HEK293 (cell line): ENCODE data around the gene SEMA4B.

Experiments
- FEZF1 ChIP-seq: fragments of 450-650 bp; formaldehyde crosslinking; IDR thresholded peaks from 2 replicates; pipeline ENCODE4 v1.5.1; 2016; ENCODE audit warnings: missing biosample characterization, missing genetic modification characterization
- KLF7 ChIP-seq: fragments of 450-650 bp; formaldehyde crosslinking; IDR thresholded peaks from 2 replicates; pipeline ENCODE4 v1.5.1; 2016; ENCODE audit warnings: missing biosample characterization, missing genetic modification characterization, borderline replicate concordance
- KLF9 ChIP-seq: fragments of 450-650 bp; formaldehyde crosslinking; IDR thresholded peaks from 2 replicates; pipeline ENCODE4 v1.5.1; 2016; ENCODE audit warnings: missing biosample characterization, missing genetic modification characterization, low read depth
- PRDM1 ChIP-seq: fragments of 450-650 bp; formaldehyde crosslinking; IDR thresholded peaks from 2 replicates; pipeline ENCODE4; 2016; ENCODE audit warnings: missing biosample characterization, missing genetic modification characterization
- SCRT2 ChIP-seq: fragments of 450-650 bp; formaldehyde crosslinking; IDR thresholded peaks from 2 replicates; pipeline ENCODE4 v1.5.1; 2016; ENCODE audit warnings: missing biosample characterization, missing genetic modification characterization
- SP3 ChIP-seq: fragments of 450-650 bp; formaldehyde crosslinking; IDR thresholded peaks from 2 replicates; pipeline ENCODE4 v1.5.1; 2016; ENCODE audit warnings: missing biosample characterization, missing genetic modification characterization
- ZBTB1 ChIP-seq: fragments of 450-650 bp; formaldehyde crosslinking; IDR thresholded peaks from 2 replicates; pipeline ENCODE4 v1.5.1; 2016; ENCODE audit warnings: missing biosample characterization, missing genetic modification characterization
- ZBTB48 ChIP-seq: fragments of 450-650 bp; formaldehyde crosslinking; IDR thresholded peaks from 2 replicates; pipeline ENCODE4 v1.5.1; 2016; ENCODE audit warnings: missing biosample characterization, missing genetic modification characterization
- ZFP3 ChIP-seq: fragments of 450-650 bp; formaldehyde crosslinking; IDR thresholded peaks from 2 replicates; pipeline ENCODE4 v1.5.1; 2016; ENCODE audit warnings: low read depth, missing biosample characterization, missing genetic modification characterization
- ZNF16 ChIP-seq: fragments of 450-650 bp; formaldehyde crosslinking; IDR thresholded peaks from 2 replicates; pipeline ENCODE4 v1.5.1; 2016; ENCODE audit warnings: low read depth, missing biosample characterization, missing genetic modification characterization
- ZNF19 ChIP-seq: fragments of 450-650 bp; formaldehyde crosslinking; IDR thresholded peaks from 2 replicates; pipeline ENCODE4; 2016; ENCODE audit warnings: missing biosample characterization, missing genetic modification characterization, low read depth
- ZNF239 ChIP-seq: fragments of 450-650 bp; formaldehyde crosslinking; IDR thresholded peaks from 2 replicates; pipeline ENCODE4 v1.5.1; 2016; ENCODE audit warnings: missing biosample characterization, missing genetic modification characterization
- ZNF366 ChIP-seq: fragments of 450-650 bp; formaldehyde crosslinking; conservative IDR thresholded peaks from 2 replicates; pipeline ENCODE4 v1.5.1; 2016; ENCODE audit warnings: missing biosample characterization, missing genetic modification characterization
- ZNF510 ChIP-seq: fragments of 450-650 bp; formaldehyde crosslinking; IDR thresholded peaks from 2 replicates; pipeline ENCODE4 v1.5.1; 2018; ENCODE audit warnings: mild to moderate bottlenecking, missing genetic modification characterization, missing biosample characterization; ENCODE audit not compliant: insufficient replicate concordance
- ZNF514 ChIP-seq: fragments of 450-650 bp; formaldehyde crosslinking; IDR thresholded peaks from 2 replicates; pipeline ENCODE4 v1.5.1; 2016; ENCODE audit warnings: missing biosample characterization, missing genetic modification characterization
- ZNF660 ChIP-seq: fragments of 450-650 bp; IDR thresholded peaks from 2 replicates; pipeline ENCODE4 v1.5.1; 2018; ENCODE audit warnings: missing biosample characterization, mild to moderate bottlenecking, missing genetic modification characterization
- ZSCAN23 ChIP-seq: fragments of 450-650 bp; formaldehyde crosslinking; IDR thresholded peaks from 2 replicates; pipeline ENCODE4 v1.5.1; 2016; ENCODE audit warnings: missing biosample characterization, missing genetic modification characterization
- ZSCAN30 ChIP-seq: fragments of 450-650 bp; IDR thresholded peaks from 2 replicates; pipeline ENCODE4 v1.5.1; 2018; ENCODE audit warnings: missing biosample characterization, mild to moderate bottlenecking, missing genetic modification characterization, moderate library complexity
- TF ChIP-seq, protein P1 (sequence below): IDR thresholded peaks from 2 replicates; pipeline ENCODE4 v1.6.1; 2011; ENCODE audit warnings: mild to moderate bottlenecking, low read depth, low read length, borderline replicate concordance
- TF ChIP-seq, protein P2 (sequence below): fragments of 450-650 bp; formaldehyde crosslinking; IDR thresholded peaks from 2 replicates; pipeline ENCODE4 v1.5.1; 2016; ENCODE audit warnings: missing biosample characterization, missing genetic modification characterization
- TF ChIP-seq, protein P3 (sequence below): fragments of 450-650 bp; formaldehyde crosslinking; IDR thresholded peaks from 2 replicates; pipeline ENCODE4 v1.5.1; 2016; ENCODE audit warnings: missing biosample characterization, missing genetic modification characterization
- TF ChIP-seq, protein P4 (sequence below): fragments of 450-650 bp; formaldehyde crosslinking; IDR thresholded peaks from 2 replicates; pipeline ENCODE4 v1.5.1; 2016; ENCODE audit warnings: missing biosample characterization, missing genetic modification characterization, low read depth
- TF ChIP-seq, protein P5 (sequence below): sonication (generic); formaldehyde crosslinking; IDR thresholded peaks from 2 replicates; pipeline ENCODE4 v1.8.1; 2022; ENCODE audit warnings: mild to moderate bottlenecking, moderate library complexity, missing genetic modification reagents
- TF ChIP-seq, protein P6 (sequence below): fragments of 450-650 bp; IDR thresholded peaks from 2 replicates; pipeline ENCODE4 v1.5.1; 2018; ENCODE audit warnings: missing biosample characterization, mild to moderate bottlenecking, missing genetic modification characterization
- TF ChIP-seq, protein P7 (sequence below): fragments of 450-650 bp; formaldehyde crosslinking; IDR thresholded peaks from 2 replicates; pipeline ENCODE4 v1.5.1; 2016; ENCODE audit warnings: missing biosample characterization, missing genetic modification characterization

Gene SEMA4B

DNA sequence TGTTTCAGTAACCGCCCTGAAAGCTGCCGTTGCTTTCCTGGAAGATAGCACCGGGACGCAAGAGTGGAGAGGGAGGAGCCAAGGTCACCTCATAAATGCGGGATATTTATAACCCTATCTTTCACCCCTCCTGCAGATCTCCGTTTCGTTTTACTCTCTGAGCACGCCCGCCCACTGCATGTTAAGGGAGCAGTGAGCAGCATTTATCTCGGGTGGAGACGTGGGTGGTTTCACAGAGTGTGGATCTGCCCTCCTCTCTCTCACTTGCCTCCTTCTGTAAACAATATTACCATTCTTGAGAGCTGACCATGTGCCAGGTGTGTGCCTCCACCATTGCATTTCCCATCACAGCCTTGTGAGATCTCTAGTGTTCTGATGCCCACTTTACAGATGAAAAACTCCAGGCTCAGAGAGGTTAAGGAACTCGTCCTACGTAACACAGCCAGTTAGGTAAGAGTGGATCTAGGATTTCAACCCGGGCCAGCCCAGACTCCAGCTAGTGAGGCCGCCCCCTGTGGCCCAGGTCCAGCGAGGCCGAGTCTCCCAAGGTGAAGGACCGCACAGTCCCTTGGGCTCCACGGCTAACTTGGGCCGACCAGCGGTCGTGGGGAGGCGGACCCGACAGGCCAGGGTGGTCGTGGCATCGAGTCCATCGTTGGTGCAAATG lies 16.9 kb upstream of the SEMA4B start (continued):
- TF ChIP-seq, protein P1, sequence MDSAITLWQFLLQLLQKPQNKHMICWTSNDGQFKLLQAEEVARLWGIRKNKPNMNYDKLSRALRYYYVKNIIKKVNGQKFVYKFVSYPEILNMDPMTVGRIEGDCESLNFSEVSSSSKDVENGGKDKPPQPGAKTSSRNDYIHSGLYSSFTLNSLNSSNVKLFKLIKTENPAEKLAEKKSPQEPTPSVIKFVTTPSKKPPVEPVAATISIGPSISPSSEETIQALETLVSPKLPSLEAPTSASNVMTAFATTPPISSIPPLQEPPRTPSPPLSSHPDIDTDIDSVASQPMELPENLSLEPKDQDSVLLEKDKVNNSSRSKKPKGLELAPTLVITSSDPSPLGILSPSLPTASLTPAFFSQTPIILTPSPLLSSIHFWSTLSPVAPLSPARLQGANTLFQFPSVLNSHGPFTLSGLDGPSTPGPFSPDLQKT, result no peak
- no peak for TF ChIP-seq FEZF1 (tag by site-specific recombination)
- TF ChIP-seq ZNF16 (tag by site-specific recombination), result no peak
- no peak; the same call in 1 of the 2 replicates for TF ChIP-seq ZSCAN30
- TF ChIP-seq ZBTB48, result peak; percentile 30; the same call in 1 of the 2 replicates
- TF ChIP-seq, protein P2, sequence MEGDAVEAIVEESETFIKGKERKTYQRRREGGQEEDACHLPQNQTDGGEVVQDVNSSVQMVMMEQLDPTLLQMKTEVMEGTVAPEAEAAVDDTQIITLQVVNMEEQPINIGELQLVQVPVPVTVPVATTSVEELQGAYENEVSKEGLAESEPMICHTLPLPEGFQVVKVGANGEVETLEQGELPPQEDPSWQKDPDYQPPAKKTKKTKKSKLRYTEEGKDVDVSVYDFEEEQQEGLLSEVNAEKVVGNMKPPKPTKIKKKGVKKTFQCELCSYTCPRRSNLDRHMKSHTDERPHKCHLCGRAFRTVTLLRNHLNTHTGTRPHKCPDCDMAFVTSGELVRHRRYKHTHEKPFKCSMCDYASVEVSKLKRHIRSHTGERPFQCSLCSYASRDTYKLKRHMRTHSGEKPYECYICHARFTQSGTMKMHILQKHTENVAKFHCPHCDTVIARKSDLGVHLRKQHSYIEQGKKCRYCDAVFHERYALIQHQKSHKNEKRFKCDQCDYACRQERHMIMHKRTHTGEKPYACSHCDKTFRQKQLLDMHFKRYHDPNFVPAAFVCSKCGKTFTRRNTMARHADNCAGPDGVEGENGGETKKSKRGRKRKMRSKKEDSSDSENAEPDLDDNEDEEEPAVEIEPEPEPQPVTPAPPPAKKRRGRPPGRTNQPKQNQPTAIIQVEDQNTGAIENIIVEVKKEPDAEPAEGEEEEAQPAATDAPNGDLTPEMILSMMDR, result no peak; the same call in 1 of the 2 replicates
- TF ChIP-seq SP3, result peak; percentile 75
- no peak for TF ChIP-seq ZNF514
- no peak for TF ChIP-seq ZBTB1
- no peak for TF ChIP-seq ZNF660 (tag by site-specific recombination)
- TF ChIP-seq ZNF510, result no peak
- TF ChIP-seq, protein P3, sequence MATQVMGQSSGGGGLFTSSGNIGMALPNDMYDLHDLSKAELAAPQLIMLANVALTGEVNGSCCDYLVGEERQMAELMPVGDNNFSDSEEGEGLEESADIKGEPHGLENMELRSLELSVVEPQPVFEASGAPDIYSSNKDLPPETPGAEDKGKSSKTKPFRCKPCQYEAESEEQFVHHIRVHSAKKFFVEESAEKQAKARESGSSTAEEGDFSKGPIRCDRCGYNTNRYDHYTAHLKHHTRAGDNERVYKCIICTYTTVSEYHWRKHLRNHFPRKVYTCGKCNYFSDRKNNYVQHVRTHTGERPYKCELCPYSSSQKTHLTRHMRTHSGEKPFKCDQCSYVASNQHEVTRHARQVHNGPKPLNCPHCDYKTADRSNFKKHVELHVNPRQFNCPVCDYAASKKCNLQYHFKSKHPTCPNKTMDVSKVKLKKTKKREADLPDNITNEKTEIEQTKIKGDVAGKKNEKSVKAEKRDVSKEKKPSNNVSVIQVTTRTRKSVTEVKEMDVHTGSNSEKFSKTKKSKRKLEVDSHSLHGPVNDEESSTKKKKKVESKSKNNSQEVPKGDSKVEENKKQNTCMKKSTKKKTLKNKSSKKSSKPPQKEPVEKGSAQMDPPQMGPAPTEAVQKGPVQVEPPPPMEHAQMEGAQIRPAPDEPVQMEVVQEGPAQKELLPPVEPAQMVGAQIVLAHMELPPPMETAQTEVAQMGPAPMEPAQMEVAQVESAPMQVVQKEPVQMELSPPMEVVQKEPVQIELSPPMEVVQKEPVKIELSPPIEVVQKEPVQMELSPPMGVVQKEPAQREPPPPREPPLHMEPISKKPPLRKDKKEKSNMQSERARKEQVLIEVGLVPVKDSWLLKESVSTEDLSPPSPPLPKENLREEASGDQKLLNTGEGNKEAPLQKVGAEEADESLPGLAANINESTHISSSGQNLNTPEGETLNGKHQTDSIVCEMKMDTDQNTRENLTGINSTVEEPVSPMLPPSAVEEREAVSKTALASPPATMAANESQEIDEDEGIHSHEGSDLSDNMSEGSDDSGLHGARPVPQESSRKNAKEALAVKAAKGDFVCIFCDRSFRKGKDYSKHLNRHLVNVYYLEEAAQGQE (tag by site-specific recombination), result no peak
- TF ChIP-seq, protein P4, sequence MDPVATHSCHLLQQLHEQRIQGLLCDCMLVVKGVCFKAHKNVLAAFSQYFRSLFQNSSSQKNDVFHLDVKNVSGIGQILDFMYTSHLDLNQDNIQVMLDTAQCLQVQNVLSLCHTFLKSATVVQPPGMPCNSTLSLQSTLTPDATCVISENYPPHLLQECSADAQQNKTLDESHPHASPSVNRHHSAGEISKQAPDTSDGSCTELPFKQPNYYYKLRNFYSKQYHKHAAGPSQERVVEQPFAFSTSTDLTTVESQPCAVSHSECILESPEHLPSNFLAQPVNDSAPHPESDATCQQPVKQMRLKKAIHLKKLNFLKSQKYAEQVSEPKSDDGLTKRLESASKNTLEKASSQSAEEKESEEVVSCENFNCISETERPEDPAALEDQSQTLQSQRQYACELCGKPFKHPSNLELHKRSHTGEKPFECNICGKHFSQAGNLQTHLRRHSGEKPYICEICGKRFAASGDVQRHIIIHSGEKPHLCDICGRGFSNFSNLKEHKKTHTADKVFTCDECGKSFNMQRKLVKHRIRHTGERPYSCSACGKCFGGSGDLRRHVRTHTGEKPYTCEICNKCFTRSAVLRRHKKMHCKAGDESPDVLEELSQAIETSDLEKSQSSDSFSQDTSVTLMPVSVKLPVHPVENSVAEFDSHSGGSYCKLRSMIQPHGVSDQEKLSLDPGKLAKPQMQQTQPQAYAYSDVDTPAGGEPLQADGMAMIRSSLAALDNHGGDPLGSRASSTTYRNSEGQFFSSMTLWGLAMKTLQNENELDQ (tag by site-specific recombination), result no peak
- TF ChIP-seq ZNF239 (tag by site-specific recombination), result 0 out of 2 replicates have a peak, but pooled peaks have one; percentile 48
- TF ChIP-seq ZNF366 (tag by site-specific recombination), result peak; percentile 52
- TF ChIP-seq, protein P5, sequence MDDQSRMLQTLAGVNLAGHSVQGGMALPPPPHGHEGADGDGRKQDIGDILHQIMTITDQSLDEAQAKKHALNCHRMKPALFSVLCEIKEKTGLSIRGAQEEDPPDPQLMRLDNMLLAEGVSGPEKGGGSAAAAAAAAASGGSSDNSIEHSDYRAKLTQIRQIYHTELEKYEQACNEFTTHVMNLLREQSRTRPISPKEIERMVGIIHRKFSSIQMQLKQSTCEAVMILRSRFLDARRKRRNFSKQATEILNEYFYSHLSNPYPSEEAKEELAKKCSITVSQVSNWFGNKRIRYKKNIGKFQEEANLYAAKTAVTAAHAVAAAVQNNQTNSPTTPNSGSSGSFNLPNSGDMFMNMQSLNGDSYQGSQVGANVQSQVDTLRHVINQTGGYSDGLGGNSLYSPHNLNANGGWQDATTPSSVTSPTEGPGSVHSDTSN (CRISPR knock-in tag), result no peak
- TF ChIP-seq, protein P6, sequence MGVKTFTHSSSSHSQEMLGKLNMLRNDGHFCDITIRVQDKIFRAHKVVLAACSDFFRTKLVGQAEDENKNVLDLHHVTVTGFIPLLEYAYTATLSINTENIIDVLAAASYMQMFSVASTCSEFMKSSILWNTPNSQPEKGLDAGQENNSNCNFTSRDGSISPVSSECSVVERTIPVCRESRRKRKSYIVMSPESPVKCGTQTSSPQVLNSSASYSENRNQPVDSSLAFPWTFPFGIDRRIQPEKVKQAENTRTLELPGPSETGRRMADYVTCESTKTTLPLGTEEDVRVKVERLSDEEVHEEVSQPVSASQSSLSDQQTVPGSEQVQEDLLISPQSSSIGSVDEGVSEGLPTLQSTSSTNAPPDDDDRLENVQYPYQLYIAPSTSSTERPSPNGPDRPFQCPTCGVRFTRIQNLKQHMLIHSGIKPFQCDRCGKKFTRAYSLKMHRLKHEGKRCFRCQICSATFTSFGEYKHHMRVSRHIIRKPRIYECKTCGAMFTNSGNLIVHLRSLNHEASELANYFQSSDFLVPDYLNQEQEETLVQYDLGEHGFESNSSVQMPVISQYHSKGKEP, result no peak
- no peak; the same call in 1 of the 2 replicates for TF ChIP-seq KLF9 (tag by site-specific recombination)
- no peak for TF ChIP-seq KLF7 (tag by site-specific recombination)
- no peak for TF ChIP-seq ZNF19 (tag by site-specific recombination)
- TF ChIP-seq SCRT2 (tag by site-specific recombination), result no peak
- TF ChIP-seq, protein P7, sequence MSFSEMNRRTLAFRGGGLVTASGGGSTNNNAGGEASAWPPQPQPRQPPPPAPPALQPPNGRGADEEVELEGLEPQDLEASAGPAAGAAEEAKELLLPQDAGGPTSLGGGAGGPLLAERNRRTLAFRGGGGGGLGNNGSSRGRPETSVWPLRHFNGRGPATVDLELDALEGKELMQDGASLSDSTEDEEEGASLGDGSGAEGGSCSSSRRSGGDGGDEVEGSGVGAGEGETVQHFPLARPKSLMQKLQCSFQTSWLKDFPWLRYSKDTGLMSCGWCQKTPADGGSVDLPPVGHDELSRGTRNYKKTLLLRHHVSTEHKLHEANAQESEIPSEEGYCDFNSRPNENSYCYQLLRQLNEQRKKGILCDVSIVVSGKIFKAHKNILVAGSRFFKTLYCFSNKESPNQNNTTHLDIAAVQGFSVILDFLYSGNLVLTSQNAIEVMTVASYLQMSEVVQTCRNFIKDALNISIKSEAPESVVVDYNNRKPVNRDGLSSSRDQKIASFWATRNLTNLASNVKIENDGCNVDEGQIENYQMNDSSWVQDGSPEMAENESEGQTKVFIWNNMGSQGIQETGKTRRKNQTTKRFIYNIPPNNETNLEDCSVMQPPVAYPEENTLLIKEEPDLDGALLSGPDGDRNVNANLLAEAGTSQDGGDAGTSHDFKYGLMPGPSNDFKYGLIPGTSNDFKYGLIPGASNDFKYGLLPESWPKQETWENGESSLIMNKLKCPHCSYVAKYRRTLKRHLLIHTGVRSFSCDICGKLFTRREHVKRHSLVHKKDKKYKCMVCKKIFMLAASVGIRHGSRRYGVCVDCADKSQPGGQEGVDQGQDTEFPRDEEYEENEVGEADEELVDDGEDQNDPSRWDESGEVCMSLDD (tag by site-specific recombination), result no peak
- TF ChIP-seq PRDM1, result no peak
- no peak for TF ChIP-seq ZSCAN23 (tag by site-specific recombination)
- no peak for TF ChIP-seq ZFP3 (tag by site-specific recombination)
